OCI-LY1 (cell line): ENCODE data around the gene CEP85.
A peak's percentile ranks its signal among the peaks of the same experiment; 100 is the strongest.

ENCODE experiments used
- H2AFZ ChIP-seq: fragments of 200-600 bp; sonication (generic), shearing (Covaris generic); 2 replicates; pipeline ENCODE4 v1.6.0; 2014; ENCODE audit warnings: antibody characterized with exemption, mild to moderate bottlenecking, low read length
- H3F3A ChIP-seq: fragments of 200-600 bp; sonication (generic), shearing (Covaris generic); 2 replicates; pipeline ENCODE4 v1.6.0; 2014; ENCODE audit warnings: mild to moderate bottlenecking, antibody characterized with exemption, low read length, moderate library complexity; ENCODE audit not compliant: insufficient read depth
- H3K27ac ChIP-seq: fragments of 200-600 bp; sonication (generic); 2 replicates; pipeline ENCODE4 v1.5.1; 2014; ENCODE audit warnings: low read length, mixed run types, mild to moderate bottlenecking, low read depth; ENCODE audit not compliant: poor library complexity, severe bottlenecking
- H3K27me3 ChIP-seq: fragments of 200-600 bp; sonication (generic); 2 replicates; pipeline ENCODE4 v1.6.0; 2014; ENCODE audit warnings: antibody characterized with exemption, mild to moderate bottlenecking, low read length, moderate library complexity; ENCODE audit not compliant: insufficient read depth
- H3K36me3 ChIP-seq: fragments of 200-600 bp; sonication (generic); 2 replicates; pipeline ENCODE4 v1.6.1; 2014; ENCODE audit warnings: mild to moderate bottlenecking, antibody characterized with exemption, low read length, moderate library complexity, mixed read lengths; ENCODE audit not compliant: insufficient read depth
- H3K4me1 ChIP-seq: fragments of 200-600 bp; sonication (generic); 2 replicates; pipeline ENCODE4 v1.5.1; 2014; ENCODE audit warnings: mild to moderate bottlenecking, low read length, moderate library complexity; ENCODE audit not compliant: insufficient read depth, severe bottlenecking
- H3K4me2 ChIP-seq: fragments of 200-600 bp; sonication (generic), shearing (Covaris generic); 2 replicates; pipeline ENCODE4 v1.6.1; 2014; ENCODE audit warnings: low read length
- H3K4me3 ChIP-seq: fragments of 200-600 bp; sonication (generic); 2 replicates; pipeline ENCODE4 v1.5.1; 2014; ENCODE audit warnings: low read length, low read depth, mild to moderate bottlenecking, mixed read lengths; ENCODE audit not compliant: poor library complexity, severe bottlenecking
- H3K79me2 ChIP-seq: fragments of 200-600 bp; shearing (Covaris generic); 2 replicates; pipeline ENCODE4 v1.6.1; 2016; ENCODE audit warnings: mixed run types, low read length, mixed read lengths; ENCODE audit not compliant: insufficient read depth
- H3K9ac ChIP-seq: fragments of 200-600 bp; sonication (generic), shearing (Covaris generic); 2 replicates; pipeline ENCODE4 v1.6.1; 2014; ENCODE audit warnings: mild to moderate bottlenecking, low read length, mixed read lengths
- H3K9me2 ChIP-seq: fragments of 200-600 bp; sonication (generic), shearing (Covaris generic); 2 replicates; pipeline ENCODE4 v1.6.1; 2014; ENCODE audit warnings: low read depth, mild to moderate bottlenecking, low read length, mixed read lengths
- H3K9me3 ChIP-seq: fragments of 200-600 bp; shearing (Covaris generic); 2 replicates; pipeline ENCODE4 v1.6.1; 2014; ENCODE audit warnings: low read length, mixed read lengths
- H4K20me1 ChIP-seq: fragments of 200-600 bp; sonication (generic), shearing (Covaris generic); 2 replicates; pipeline ENCODE4 v1.6.0; 2016; ENCODE audit warnings: mild to moderate bottlenecking, low read length; ENCODE audit not compliant: insufficient read depth
- EZH2 ChIP-seq: fragments of 200-600 bp; sonication (generic), shearing (Covaris generic); IDR thresholded peaks from 2 replicates; pipeline ENCODE4 v1.8.0; 2017; ENCODE audit warnings: borderline replicate concordance, mixed run types, mild to moderate bottlenecking, antibody characterized with exemption, low read length, moderate library complexity, mixed read lengths
- TF ChIP-seq, protein P1 (sequence below): fragments of 200-600 bp; sonication (generic), shearing (Covaris generic); IDR thresholded peaks from 2 replicates; pipeline ENCODE4 v1.5.1; 2017; ENCODE audit warnings: mild to moderate bottlenecking, antibody characterized with exemption, low read length, moderate library complexity, mixed read lengths

CEP85 gene

DNA sequence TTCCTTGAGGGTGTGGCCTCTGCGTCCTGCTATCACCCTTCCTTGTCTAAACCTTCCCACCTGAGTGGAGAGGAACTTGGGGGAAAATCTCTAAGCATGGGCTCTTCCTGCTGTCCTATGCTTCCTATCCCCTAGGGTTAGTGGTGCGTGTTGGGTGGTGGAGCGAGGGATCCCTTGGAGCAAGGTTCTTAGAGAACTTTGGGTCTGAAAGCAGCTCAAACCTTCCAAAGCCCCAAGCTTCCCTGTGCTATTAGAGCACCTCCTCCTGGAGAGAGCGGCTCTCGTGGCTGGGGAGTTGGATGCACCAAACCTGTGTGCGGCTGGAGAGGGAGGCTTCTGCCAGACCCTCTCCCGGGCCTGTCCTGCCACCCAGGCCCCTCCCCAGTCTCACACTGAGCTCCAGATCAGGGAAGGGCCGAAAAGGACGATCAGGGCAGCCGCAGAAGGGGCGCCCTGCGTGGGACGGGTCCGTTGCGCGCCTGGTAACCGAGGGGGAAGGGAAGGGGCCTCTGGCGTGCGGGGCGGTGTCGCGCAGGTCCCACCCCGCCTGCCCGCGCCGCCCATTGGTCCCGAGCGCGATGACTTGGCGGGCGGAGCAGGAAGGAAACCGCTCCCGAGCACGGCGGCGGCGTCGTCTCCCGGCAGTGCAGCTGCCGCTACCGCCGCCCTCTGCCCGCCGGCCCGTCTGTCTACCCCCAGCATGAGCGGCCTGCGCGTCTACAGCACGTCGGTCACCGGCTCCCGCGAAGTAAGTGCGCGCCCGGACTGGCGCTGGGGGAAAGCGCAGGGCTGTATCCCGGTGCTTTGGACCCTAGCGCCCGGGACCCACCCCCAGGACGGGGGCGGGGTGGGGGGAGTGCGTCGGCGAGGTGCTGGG lies 45.7 kb downstream of the CEP85 start, which contains the start of gene SH3BGRL3:
TSS of gene SH3BGRL3 (plus strand) at position 631 of the 877 bp plus-strand sequence. CDS start at position 701, 70 bp downstream.
- H3K36me3 ChIP-seq = peaks cover 54% of the 10 kb centered on the region
- H4K20me1 ChIP-seq = no peaks in the 10 kb centered on the region
- peak within 1 kb of the TSS; percentile 100 for H3K4me2 ChIP-seq
- H3K4me3 ChIP-seq = peak within 1 kb of the TSS; percentile 89
- no peaks in the 10 kb centered on the region for H3K9me3 ChIP-seq
- no peaks in the 10 kb centered on the region for H3K27me3 ChIP-seq
- H3K9me2 ChIP-seq = no peaks in the 10 kb centered on the region
- H3K79me2 ChIP-seq = no peaks in the 10 kb centered on the region
- peak within 1 kb of the TSS; percentile 95 for H3K9ac ChIP-seq
- no peak for TF ChIP-seq EZH2
- TF ChIP-seq, protein P1, sequence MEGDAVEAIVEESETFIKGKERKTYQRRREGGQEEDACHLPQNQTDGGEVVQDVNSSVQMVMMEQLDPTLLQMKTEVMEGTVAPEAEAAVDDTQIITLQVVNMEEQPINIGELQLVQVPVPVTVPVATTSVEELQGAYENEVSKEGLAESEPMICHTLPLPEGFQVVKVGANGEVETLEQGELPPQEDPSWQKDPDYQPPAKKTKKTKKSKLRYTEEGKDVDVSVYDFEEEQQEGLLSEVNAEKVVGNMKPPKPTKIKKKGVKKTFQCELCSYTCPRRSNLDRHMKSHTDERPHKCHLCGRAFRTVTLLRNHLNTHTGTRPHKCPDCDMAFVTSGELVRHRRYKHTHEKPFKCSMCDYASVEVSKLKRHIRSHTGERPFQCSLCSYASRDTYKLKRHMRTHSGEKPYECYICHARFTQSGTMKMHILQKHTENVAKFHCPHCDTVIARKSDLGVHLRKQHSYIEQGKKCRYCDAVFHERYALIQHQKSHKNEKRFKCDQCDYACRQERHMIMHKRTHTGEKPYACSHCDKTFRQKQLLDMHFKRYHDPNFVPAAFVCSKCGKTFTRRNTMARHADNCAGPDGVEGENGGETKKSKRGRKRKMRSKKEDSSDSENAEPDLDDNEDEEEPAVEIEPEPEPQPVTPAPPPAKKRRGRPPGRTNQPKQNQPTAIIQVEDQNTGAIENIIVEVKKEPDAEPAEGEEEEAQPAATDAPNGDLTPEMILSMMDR = peak; percentile 46; the same call in 1 of the 2 replicates
- H2AFZ ChIP-seq = no peak within 1 kb of the TSS
- peak within 1 kb of the TSS; percentile 85 for H3K27ac ChIP-seq
- H3F3A ChIP-seq = 0 out of 2 replicates have a peak, but pooled peaks cover 7% of the 10 kb centered on the region
- H3K4me1 ChIP-seq = peaks cover 44% of the 10 kb centered on the region

DNA sequence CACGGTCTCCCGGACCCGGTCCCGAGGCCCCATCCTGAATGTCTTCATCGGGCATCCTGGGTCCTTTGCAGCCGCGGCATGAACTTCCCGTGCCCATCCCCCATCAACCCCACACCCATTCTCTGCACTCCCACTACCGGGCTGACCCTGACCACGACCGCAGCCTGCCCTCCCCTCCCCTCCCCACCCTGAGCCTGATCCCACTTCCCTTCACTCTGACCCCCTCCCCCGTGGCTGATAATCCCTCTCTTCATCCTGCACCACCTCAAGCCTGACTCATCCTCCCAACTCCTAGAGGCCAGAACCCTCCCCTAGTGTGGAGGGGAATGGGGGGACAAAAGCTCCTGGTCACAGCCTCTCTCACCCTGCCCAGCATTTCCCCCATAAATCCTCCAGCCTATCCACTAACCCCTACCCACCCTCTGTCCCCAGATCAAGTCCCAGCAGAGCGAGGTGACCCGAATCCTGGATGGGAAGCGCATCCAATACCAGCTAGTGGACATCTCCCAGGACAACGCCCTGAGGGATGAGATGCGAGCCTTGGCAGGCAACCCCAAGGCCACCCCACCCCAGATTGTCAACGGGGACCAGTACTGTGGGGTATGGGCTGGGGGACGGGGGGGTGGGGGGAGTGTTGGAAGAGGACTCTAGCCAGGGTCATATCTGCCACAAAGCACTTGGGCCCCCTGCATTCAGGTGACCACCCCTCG lies 46.5 kb downstream of the CEP85 start:
- Histone ChIP-seq H4K20me1 (no peaks in the 10 kb centered on the region), H3K4me1 (peaks cover 52% of the 10 kb centered on the region), H3K4me3 (peak overlapping the region; percentile 89), H3K79me2 (no peaks in the 10 kb centered on the region), H3K9me3 (no peaks in the 10 kb centered on the region), H3K36me3 (peaks cover 48% of the 10 kb centered on the region), H3K9ac (peak overlapping the region; percentile 95), H3K9me2 (no peaks in the 10 kb centered on the region), H3K27me3 (no peaks in the 10 kb centered on the region), H3K4me2 (peak overlapping the region; percentile 100), H2AFZ (no peak overlapping the region), H3K27ac (peak overlapping the region; percentile 85), H3F3A (0 out of 2 replicates have a peak, but pooled peaks cover 7% of the 10 kb centered on the region)
- no peak for TF ChIP-seq EZH2
- TF ChIP-seq, protein P1 = no peak

DNA sequence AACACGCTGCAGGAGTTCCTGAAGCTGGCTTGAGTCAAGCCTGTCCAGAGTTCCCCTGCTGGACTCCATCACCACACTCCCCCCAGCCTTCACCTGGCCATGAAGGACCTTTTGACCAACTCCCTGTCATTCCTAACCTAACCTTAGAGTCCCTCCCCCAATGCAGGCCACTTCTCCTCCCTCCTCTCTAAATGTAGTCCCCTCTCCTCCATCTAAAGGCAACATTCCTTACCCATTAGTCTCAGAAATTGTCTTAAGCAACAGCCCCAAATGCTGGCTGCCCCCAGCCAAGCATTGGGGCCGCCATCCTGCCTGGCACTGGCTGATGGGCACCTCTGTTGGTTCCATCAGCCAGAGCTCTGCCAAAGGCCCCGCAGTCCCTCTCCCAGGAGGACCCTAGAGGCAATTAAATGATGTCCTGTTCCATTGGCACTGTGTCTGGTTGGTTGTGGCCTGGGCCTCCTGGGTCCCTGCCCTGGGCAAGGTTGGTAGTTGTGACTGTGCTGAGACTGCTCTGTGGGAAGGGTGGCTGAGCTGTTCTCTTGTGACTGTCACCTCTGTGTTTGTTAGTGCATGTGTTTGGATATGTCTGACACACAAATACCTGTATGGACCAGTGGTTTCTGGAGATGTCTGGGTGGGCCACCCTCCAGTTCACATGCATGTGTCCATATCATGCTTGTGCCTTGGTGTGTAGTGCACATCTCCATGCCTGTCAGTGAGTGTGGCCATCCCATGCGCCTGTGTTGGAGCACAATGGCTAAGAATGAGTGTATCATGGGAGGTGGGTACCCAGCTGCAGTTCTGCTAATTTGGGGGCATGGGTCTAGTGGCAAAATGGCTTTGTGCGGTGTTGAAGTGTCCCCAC lies 47.3 kb downstream of the CEP85 start:
- H3K4me2 ChIP-seq = peak overlapping the region; percentile 100; the same call in 1 of the 2 replicates
- no peak overlapping the region for H2AFZ ChIP-seq
- H3K36me3 ChIP-seq = peaks cover 40% of the 10 kb centered on the region
- H3K4me3 ChIP-seq = peak overlapping the region; percentile 89
- H3K4me1 ChIP-seq = peaks cover 60% of the 10 kb centered on the region
- H3K9me3 ChIP-seq = no peaks in the 10 kb centered on the region
- no peak overlapping the region; the same call in 1 of the 2 replicates for H3K9ac ChIP-seq
- no peaks in the 10 kb centered on the region for H3K9me2 ChIP-seq
- H3F3A ChIP-seq = 0 out of 2 replicates have a peak, but pooled peaks cover 7% of the 10 kb centered on the region
- no peaks in the 10 kb centered on the region for H3K27me3 ChIP-seq
- peak overlapping the region; percentile 56 for H3K27ac ChIP-seq
- no peaks in the 10 kb centered on the region for H4K20me1 ChIP-seq
- no peaks in the 10 kb centered on the region for H3K79me2 ChIP-seq
- no peak for TF ChIP-seq EZH2
- TF ChIP-seq, protein P1 = no peak
